Measurements from ENCODE around the gene ISL2.

Gene ISL2

DNA sequence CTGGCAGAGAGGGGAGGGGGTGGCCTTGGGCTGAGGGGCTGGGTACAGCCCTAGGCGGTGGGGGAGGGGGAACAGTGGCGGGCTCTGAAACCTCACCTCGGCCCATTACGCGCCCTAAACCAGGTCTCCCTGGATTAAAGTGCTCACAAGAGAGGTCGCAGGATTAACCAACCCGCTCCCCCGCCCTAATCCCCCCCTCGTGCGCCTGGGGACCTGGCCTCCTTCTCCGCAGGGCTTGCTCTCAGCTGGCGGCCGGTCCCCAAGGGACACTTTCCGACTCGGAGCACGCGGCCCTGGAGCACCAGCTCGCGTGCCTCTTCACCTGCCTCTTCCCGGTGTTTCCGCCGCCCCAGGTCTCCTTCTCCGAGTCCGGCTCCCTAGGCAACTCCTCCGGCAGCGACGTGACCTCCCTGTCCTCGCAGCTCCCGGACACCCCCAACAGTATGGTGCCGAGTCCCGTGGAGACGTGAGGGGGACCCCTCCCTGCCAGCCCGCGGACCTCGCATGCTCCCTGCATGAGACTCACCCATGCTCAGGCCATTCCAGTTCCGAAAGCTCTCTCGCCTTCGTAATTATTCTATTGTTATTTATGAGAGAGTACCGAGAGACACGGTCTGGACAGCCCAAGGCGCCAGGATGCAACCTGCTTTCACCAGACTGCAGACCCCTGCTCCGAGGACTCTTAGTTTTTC is 4.9 kb downstream of the ISL2 start:
- no peak for DNase-seq (ENCODE audit: low read depth in 2 of 2, low spot score in 1 of 2)

DNA sequence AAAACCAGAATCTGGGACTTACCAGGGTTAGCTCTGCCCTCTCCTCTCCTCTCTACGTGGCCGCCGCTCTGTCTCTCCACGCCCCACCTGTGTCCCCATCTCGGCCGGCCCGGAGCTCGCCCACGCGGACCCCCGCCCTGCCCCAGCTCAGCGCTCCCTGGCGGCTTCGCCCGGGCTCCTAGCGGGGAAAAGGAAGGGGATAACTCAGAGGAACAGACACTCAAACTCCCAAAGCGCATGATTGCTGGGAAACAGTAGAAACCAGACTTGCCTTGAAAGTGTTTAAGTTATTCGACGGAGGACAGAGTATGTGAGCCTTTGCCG is 5.4 kb downstream of the ISL2 start:
- DNase-seq (ENCODE audit: low read depth in 2 of 2, low spot score in 1 of 2) = no peak

GRCh38 chr15:76342382-76343201 is 6.0 kb downstream of the ISL2 start:
- DNase-seq (ENCODE audit: low read depth in 2 of 2, low spot score in 1 of 2) = no peak

GRCh38 chr15:76343313-76343996 is 6.9 kb downstream of the ISL2 start:
- DNase-seq (ENCODE audit: low read depth in 2 of 2, low spot score in 1 of 2) = no peak

DNA sequence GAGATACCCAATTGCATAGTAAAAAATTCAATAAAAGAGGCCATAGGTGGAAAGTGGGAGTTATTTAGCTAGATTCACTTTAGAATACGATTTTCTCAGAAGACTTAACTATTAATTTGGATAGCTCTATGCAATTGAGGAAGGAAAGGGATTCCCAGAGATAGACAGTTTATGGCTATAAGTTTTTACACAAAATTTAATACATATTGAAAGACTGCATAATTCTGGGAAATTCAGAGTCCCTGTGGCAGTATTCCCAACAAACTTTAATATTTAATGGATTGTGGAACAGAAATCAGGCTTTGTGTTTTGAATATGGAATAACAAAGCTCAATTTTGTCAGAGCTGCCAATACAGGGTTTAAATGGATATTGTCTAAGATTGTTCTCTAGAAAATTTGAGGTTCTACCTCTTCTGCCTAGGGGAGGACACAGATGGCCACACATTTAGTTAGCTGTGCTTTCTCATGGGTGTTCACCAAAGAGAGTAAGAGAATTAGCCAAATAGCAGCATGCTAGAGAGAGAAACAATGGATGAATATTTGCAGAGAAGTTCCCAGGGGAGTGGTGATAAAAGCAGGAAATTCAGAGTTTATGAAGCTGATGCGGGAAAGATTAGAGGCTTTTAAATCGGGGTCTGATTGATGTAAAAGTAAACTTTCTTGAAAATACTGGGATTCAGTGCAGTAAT is 8.5 kb downstream of the ISL2 start:
- no peak for DNase-seq (ENCODE audit: low read depth in 2 of 2, low spot score in 1 of 2)

DNA sequence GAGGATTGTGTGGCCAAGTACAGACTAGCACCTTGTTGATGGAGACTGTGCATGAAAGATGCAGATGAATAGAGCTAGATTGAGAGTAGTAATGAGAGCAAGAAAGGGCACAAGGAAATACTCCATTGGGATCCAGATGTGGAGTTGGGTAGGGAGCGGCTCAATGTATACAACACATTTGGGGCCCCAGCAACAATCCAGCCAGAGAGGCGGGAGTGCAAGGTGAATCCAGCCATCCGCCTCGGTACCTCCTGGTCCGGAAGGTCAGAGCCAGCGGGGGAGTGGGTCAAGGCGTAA is 9.0 kb downstream of the ISL2 start:
- no peak for DNase-seq (ENCODE audit: low read depth in 2 of 2, low spot score in 1 of 2)

DNA sequence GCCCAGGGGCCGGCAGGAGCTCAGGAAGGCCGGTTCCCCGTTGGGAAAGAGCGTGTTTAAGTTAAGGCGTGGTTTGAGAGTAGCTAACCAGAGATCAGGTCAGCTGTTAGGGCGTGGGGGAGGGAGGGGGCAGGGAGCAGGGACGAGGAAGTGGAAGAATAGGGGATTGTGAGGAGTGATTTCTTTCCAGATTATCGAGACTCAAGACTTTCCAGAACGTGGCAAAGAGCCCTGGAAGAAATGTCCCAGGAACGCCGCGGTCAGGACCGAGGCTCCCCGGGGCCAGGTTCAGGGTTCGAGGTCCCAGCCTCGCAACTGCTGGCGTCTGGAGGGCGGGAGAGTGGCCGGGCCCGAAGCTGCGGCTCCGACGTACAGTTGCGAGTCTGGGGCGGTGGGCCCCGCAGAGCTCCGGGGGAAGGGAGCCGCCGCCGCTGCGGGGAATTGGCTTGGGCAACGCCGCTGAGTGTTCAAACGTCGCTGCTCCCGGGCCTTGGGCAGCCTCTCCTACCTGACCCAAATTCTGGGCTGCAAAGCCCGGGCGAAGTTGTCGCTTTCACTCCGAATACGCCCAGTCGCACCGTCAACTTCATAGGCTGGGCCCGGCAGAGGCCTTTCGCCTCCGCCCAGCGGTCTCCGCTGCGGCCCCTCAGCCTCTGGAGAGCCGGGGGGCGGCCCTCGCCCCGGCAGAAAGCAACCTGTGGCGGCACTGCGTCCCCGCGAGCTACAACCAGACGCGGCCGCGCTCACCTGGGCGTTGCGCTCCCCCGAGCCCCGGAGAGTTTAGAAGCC is 9.5 kb downstream of the ISL2 start:
- DNase-seq (ENCODE audit: low read depth in 2 of 2, low spot score in 1 of 2) = no peak

- DNase-seq (ENCODE audit: low read depth in 2 of 2, low spot score in 1 of 2) = no peak
Measured at GRCh38 chr15:76346669-76347481, 10.3 kb downstream of the ISL2 start.

- DNase-seq (ENCODE audit: low read depth in 2 of 2, low spot score in 1 of 2) = no peak
Measured at GRCh38 chr15:76347482-76348055, 11.0 kb downstream of the ISL2 start.

DNA sequence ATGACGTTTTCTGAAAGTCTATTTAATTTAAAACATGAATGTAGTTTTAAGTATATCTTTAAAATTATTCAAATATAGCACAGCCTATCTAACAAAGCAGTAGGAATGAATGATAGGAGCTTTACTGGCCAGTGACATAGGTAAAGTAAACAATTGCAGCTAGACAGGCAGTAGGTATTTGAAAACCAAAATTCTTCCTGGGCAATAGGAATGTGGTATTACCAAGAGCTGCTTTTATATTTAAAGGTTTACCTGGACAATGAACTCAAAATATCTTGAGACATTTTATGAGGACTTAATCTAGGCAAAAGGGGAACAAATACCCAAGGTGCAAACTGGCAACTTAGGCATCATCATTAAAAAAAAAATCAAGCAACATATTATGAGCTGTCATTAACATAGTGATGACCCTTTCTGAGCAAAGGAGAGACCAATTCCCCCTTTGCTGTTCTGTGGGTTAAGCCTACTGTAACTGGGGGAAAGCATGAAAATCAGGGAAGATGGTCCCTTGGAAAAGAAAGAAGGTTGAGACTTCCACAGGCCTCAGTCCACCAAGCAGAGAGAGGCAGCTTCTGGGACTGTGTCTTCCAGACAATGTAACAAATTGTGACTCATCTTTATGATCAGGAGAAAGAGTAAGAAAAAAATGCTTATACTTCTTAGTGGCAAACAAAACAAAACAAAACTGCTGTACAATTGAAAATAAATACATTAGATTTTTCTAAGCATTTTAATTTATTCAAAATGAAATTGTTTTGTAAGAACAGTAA is 12.9 kb downstream of the ISL2 start:
- no peak for DNase-seq (ENCODE audit: low read depth in 2 of 2, low spot score in 1 of 2)

GRCh38 chr15:76353023-76353577 is 16.5 kb downstream of the ISL2 start:
- DNase-seq (ENCODE audit: low read depth in 2 of 2, low spot score in 1 of 2) = no peak

- no peak for DNase-seq (ENCODE audit: low read depth in 2 of 2, low spot score in 1 of 2)
Measured at GRCh38 chr15:76353903-76354302, 17.3 kb downstream of the ISL2 start.

- DNase-seq (ENCODE audit: low read depth in 2 of 2, low spot score in 1 of 2) = no peak
Measured at GRCh38 chr15:76354823-76355440, 18.4 kb downstream of the ISL2 start.

DNA sequence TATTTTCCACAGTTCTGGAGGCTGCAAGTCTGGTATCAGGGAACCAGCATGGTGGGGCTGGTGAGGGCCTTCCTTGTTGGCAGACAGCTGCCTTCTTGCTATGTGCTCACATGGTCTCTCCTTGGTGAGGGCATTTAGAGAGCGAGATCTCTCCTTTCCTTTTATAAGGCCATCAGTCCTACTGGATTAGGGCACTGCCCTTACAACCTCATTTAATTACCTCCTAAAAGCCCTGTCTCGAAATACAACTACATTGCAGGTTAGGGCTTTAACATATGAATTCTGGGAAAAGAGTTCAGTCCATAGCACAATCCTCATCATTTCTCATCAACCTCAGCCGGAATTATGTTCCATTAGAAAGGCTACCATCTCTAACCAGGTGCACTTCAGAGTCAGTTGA is 21.9 kb downstream of the ISL2 start:
- no peak for DNase-seq (ENCODE audit: low read depth in 2 of 2, low spot score in 1 of 2)

GRCh38 chr15:76359152-76359551 is 22.6 kb downstream of the ISL2 start:
- DNase-seq (ENCODE audit: low read depth in 2 of 2, low spot score in 1 of 2) = no peak

DNA sequence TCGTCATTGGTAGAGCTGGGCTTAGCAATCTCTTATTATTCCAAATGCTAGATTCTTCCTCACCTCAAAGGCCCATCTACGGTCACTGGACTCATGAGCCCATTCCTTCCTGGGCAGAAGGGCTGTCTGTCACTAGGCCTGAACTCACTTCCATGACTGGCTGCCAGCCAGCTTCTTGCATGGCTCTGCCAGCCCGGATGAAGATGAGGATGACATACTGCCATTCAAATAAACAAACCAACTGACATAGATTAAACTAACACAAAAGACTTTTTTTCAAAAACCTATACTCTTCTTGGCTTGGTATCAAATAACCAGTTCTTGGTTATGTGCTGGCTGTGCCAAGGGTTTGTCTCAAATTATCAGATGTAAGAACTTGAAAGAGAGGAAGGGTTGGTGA is 23.8 kb downstream of the ISL2 start:
- DNase-seq (ENCODE audit: low read depth in 2 of 2, low spot score in 1 of 2) = no peak

- no peak for DNase-seq (ENCODE audit: low read depth in 2 of 2, low spot score in 1 of 2)
Measured at GRCh38 chr15:76363251-76363650, 26.7 kb downstream of the ISL2 start.

DNA sequence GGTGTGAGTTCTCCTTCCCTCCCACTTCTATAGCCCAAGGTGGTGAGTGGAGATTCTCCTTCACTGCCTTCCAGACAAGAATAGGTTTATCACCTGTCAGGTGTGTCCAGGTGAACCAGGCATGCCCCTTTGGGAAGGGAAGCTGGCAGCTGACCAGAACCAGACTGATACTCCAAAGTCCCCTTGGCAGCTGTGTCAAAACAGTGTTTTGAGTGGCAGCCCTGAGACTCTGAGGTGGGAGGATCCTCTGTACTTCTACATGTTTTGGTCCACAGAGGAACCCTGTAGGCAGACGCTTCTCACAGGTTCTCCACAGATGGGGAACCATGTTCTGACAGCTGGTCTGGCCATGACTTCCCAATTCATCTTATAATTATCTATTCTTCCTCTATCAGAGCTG is 30.1 kb downstream of the ISL2 start:
- no peak for DNase-seq (ENCODE audit: low read depth in 2 of 2, low spot score in 1 of 2)
